ENCODE data around the gene EMP2. TPM values are rescaled to one million over a fixed set of nuclear protein-coding genes. Genes with fewer than 3 reads are reported as not detected.

The EMP2 gene
- total RNA-seq, 1 experiment from 2014 or later, result 7.1 TPM

DNA sequence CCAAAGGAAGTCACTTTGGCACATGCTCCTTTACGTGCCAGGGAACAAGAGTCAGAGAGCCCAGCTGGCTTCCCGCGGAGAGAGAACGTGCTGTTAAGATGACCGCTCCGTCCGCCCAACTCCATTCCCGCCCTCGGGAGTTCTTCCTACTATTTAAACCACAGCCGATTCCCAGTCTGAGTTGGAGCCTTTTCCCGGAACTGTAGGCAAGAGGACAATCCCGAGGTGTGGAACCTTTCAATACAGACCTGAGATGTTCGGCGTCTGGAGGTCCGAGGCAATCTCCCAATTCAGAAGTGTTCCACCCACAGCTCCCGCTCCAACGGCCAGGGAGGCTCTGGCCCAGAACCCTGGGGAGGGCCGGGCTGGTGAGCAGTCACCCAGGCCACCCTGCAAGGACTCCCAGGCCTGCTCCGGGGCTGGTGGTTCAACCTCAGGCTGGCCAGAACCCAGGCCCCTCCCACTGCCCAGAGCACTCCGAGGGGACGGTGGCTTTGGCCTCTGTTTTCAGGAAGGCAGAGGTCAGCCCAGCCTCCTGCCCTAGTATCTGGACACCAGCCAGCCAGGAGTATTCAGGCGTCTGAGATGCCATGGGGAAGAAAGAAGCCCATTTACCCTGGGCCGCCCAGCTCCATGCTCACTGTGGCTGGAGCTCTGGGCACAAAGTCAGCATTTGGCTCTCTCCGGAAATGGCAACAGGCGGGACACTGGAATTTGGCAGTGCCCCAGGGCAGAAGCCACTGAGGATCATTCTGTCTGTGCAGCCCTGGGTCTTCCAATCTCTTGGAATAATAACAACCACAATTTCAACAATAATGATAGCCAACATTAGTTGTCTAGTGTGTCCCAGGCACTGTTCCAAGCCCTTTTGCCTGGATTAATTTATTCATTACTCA is 21.4 kb downstream of the EMP2 start:
- H3K27me3 ChIP-seq (ENCODE audit: control insufficient read depth, insufficient read depth, low read length), result no peaks in the 10 kb centered on the region
- H3K4me3 ChIP-seq (ENCODE audit: insufficient read depth, low read depth, low read length), result no peak overlapping the region
- no peak for DNase-seq
- no peaks in the 10 kb centered on the region for H3K36me3 ChIP-seq (replicated peaks; ENCODE audit: control insufficient read depth, insufficient read depth, low read length)

DNA sequence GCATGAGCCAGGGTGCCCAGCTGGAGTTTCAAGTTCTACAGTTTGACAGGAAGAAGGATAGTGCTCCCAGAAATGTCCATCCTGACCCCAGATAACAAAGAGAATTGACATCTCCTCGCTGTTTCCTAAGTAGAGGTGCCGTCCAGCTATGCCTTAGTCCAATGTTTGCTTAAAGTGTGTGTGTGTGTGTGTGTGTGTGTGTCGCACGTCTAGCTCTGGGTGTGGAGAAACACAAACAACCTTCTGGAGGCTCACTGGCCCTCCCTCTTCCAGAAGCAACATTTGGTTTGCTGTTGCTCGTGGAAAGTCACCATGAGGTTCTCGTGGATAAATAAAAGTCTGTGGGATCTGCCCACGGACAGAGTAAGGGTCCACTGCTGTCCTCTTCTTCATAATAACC is 22.1 kb downstream of the EMP2 start:
- Histone ChIP-seq H3K36me3 (replicated peaks; ENCODE audit: control insufficient read depth, insufficient read depth, low read length) (no peaks in the 10 kb centered on the region), H3K4me3 (ENCODE audit: insufficient read depth, low read depth, low read length) (no peak overlapping the region), H3K27me3 (ENCODE audit: control insufficient read depth, insufficient read depth, low read length) (no peaks in the 10 kb centered on the region)
- DNase-seq, result no peak

DNA sequence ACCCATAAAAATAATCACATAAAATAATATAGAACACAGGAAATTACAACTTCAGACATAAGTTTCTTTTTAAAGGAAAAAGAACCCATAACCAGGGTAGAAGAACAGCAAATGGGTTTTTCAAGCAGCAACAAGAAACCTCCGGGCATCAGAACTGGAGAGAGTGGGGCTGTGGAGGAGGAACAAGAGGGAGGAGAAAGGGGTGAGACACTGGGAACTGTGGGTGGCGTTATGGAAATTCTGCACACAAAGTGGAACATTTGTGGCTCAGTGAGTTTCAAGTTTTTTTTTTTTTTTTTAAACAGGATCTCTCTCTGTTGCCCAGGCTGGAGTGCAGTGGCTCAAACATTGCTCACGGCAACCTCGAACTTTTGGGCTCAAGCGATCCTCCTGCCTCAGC is 22.6 kb downstream of the EMP2 start:
- Histone ChIP-seq H3K36me3 (replicated peaks; ENCODE audit: control insufficient read depth, insufficient read depth, low read length) (no peaks in the 10 kb centered on the region), H3K27me3 (ENCODE audit: control insufficient read depth, insufficient read depth, low read length) (no peaks in the 10 kb centered on the region), H3K4me3 (ENCODE audit: insufficient read depth, low read depth, low read length) (no peak overlapping the region)
- no peak for DNase-seq

DNA sequence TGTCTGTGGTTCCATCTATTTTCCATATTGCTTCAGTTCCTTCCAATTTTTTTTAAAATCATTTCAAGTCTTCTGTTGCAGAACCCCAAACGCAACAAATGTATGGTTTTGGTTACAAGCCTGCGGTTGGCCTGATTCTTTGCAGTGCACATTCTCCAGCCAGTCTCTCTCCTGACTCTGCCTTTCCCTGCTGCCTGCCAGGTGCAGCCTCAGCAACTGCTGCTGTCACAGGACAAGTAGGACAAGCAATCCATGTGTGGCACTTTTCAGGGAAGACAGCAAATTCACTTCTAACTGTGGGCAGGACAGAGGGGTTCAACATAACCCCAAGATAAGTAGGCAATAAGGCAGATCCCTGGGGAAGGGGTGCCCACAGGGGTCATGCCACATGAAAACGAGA is 24.2 kb downstream of the EMP2 start:
- Histone ChIP-seq H3K4me3 (ENCODE audit: insufficient read depth, low read depth, low read length) (no peak overlapping the region), H3K36me3 (replicated peaks; ENCODE audit: control insufficient read depth, insufficient read depth, low read length) (no peaks in the 10 kb centered on the region), H3K27me3 (ENCODE audit: control insufficient read depth, insufficient read depth, low read length) (no peaks in the 10 kb centered on the region)
- no peak for DNase-seq

DNA sequence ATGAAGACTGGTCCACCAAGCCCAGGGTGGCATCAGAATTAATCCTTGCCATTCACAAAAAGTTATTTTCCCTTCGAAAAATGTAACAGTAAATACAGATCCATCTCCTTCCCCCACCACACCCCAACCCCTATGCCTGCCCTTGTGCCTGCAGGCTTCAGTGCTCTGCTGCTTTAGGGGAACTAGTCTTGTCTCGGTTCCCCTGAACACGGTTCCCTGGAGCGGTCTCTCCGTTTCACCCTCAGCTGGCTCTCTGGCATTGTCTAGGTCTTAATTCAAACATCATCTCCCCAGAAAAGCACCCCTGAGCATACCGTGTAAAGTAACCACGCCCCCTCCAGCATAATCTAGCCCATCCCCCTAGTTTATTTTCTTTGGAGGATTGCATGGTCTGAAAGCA is 25.8 kb downstream of the EMP2 start:
- DNase-seq, result no peak
- Histone ChIP-seq H3K27me3 (ENCODE audit: control insufficient read depth, insufficient read depth, low read length) (no peaks in the 10 kb centered on the region), H3K36me3 (replicated peaks; ENCODE audit: control insufficient read depth, insufficient read depth, low read length) (no peaks in the 10 kb centered on the region), H3K4me3 (ENCODE audit: insufficient read depth, low read depth, low read length) (no peak overlapping the region)

DNA sequence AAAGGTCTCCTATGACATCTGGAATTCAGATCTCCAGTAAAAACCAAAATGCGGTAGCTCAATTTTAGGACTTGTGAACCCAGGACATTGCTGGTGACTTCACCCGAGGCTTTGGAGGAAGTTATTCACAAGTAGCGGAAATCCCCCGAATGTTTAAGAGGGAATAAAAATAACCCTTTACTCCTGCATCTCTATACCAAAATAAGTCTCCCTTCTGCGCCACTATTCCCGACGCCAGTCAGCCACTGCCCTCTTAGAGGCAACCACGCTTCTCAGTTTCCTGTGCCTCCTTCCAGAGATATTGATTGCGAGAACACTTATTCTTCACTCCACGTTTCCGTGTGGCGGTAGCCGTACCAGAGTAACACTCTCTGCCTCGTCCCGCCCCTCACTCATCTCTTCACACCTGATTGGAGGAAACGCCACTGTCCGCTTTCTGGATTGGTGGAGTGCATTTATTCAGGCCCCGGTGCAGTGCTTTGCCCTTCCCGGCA is 27.4 kb downstream of the EMP2 start:
- no peaks in the 10 kb centered on the region; the same call in 1 of the 2 replicates for H3K36me3 ChIP-seq (replicated peaks; ENCODE audit: control insufficient read depth, insufficient read depth, low read length)
- peak; percentile 89 for DNase-seq
- H3K27me3 ChIP-seq (ENCODE audit: control insufficient read depth, insufficient read depth, low read length), result no peaks in the 10 kb centered on the region
- no peak overlapping the region for H3K4me3 ChIP-seq (ENCODE audit: insufficient read depth, low read depth, low read length)

DNA sequence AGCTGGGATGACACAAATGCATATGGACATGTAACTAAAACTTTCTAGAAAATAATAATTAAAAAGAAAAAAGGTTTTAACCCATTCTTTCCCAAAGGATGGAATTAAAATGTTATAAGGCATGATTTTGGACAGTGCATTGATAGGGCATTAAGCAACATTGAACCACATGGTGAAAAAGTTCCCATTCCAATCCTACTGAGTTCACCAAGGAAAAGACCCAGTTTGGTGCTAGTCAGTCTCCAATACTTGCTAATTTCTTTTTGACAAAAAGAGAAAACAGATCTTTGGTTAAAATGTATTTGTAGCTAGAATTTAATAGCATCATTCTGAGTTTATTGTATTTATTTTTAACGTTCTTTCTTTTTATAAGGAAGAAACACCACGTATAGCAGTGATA is 28.1 kb downstream of the EMP2 start:
- DNase-seq, result no peak
- Histone ChIP-seq H3K4me3 (ENCODE audit: insufficient read depth, low read depth, low read length) (no peak overlapping the region), H3K36me3 (replicated peaks; ENCODE audit: control insufficient read depth, insufficient read depth, low read length) (no peaks in the 10 kb centered on the region; the same call in none of the 2 replicates), H3K27me3 (ENCODE audit: control insufficient read depth, insufficient read depth, low read length) (no peaks in the 10 kb centered on the region)

DNA sequence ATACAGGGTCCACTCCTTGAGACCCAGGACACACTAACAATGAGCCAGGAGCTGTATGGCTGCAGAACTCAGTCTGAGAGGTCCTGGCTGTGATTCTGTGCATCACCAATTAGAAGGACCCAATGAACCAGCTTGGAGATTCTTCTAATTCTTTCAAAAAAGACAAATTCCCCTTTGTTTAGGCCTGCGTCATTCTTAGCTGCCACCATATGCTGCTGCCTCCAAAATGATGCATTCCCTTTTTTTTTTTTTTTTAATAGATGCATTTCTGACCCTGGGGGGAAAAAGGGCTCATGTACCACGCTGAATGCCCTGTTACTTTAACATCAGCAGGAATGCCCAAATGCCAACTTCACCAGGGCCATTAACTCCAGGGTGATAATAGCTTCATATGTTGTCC is 28.5 kb downstream of the EMP2 start:
- no peak for DNase-seq
- H3K36me3 ChIP-seq (replicated peaks; ENCODE audit: control insufficient read depth, insufficient read depth, low read length), result no peaks in the 10 kb centered on the region; the same call in none of the 2 replicates
- H3K27me3 ChIP-seq (ENCODE audit: control insufficient read depth, insufficient read depth, low read length), result no peaks in the 10 kb centered on the region
- H3K4me3 ChIP-seq (ENCODE audit: insufficient read depth, low read depth, low read length), result no peak overlapping the region

DNA sequence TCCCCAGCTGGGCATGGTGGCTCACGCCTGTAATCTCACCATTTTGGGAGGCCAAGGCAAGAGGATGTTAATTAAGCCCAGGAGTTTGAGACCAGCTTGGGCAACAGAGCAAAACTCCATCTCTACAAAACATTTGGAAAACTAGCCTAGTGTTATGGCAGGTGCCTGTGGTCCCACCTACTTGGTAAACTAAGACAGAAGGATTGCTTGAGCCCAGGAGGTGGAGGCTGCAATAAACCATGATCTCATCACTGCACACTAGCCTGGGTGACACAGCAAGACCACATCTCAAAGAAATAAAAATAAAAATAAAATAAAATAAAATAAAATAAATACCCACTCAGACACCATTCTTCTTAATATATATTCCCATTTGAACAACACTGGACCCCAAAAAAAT is 32.0 kb downstream of the EMP2 start:
- no peak overlapping the region for H3K4me3 ChIP-seq (ENCODE audit: insufficient read depth, low read depth, low read length)
- DNase-seq, result no peak
- no peaks in the 10 kb centered on the region; the same call in none of the 2 replicates for H3K36me3 ChIP-seq (replicated peaks; ENCODE audit: control insufficient read depth, insufficient read depth, low read length)
- H3K27me3 ChIP-seq (ENCODE audit: control insufficient read depth, insufficient read depth, low read length), result no peaks in the 10 kb centered on the region

DNA sequence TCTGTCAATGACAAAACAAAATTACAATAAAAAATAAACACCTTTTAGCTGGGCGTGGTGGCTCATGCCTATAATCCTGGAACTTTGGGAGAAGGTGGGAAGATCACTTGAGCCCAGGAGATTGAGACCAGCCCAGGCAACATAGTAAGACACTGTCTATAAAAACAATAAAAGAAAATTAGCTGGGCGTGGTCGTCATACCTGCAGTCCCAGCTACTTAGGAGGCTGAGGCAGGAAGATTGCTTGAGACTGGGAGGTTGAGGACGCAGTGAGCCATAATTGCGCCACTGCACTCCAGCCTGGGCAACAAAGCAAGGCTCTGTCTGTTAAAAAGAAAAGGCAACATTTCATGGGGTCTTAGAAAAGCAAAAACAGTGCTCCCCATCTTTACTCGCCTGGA is 32.7 kb downstream of the EMP2 start:
- Histone ChIP-seq H3K36me3 (replicated peaks; ENCODE audit: control insufficient read depth, insufficient read depth, low read length) (no peaks in the 10 kb centered on the region; the same call in none of the 2 replicates), H3K27me3 (ENCODE audit: control insufficient read depth, insufficient read depth, low read length) (no peaks in the 10 kb centered on the region), H3K4me3 (ENCODE audit: insufficient read depth, low read depth, low read length) (no peak overlapping the region)
- no peak for DNase-seq

DNA sequence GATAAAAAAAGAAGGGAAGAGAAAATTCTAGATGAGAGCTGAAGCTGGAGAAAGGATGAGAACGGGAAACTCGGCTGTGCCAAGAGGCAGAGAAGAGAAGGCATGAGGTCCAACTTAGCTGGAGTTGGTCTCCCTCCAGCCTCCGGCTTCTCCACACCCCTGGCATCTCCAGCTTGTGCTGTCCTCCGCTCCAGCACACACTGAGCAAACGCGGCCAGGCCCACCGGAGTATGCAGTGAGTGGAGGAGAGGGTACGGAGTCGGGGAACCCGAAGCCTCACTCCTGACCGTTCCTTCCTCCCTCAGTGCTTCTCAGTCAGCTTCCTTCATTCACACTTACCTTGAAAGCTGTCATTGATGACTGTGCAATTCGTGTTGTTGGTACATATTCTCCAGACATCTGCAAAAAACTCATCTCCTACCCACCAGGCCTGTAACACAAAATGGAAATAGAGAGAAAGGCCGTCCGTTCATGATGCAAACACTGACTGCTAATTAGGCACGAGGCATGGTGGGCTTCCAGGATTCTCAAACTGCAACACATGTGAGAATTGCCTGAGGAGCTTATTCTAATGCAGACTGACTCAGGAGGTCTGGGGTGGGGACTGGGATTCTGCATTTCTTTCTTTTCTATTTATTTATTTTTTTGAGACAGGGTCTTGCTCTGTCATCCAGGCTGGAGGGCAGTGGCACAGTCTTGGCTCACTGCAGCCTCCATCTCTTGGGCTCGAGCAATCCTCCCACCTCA is 37.0 kb downstream of the EMP2 start:
- Histone ChIP-seq H3K27me3 (ENCODE audit: control insufficient read depth, insufficient read depth, low read length) (no peaks in the 10 kb centered on the region), H3K4me3 (ENCODE audit: insufficient read depth, low read depth, low read length) (no peak overlapping the region), H3K36me3 (replicated peaks; ENCODE audit: control insufficient read depth, insufficient read depth, low read length) (no peaks in the 10 kb centered on the region; the same call in 1 of the 2 replicates)
- DNase-seq, result no peak

DNA sequence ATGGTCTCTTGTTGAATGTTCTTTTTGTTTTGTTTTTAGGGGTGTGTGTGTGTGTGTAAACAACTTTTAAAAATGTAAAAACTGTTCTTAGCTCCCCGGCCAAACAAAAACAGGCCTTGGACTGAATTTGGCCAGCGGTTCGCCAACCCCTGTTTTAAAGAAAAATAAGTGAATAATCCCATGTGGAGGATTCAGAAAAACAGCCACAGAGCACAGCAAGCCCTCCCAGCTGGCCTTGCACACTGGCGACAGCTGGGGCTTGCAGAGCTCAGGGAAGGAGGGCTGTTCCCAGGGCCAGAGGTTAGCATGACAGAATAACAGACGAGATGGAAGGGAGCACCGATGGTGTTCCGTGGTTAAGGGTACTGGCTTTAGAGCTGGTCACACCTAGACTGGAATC is 39.0 kb downstream of the EMP2 start:
- DNase-seq, result no peak
- Histone ChIP-seq H3K27me3 (ENCODE audit: control insufficient read depth, insufficient read depth, low read length) (no peaks in the 10 kb centered on the region), H3K4me3 (ENCODE audit: insufficient read depth, low read depth, low read length) (no peak overlapping the region), H3K36me3 (replicated peaks; ENCODE audit: control insufficient read depth, insufficient read depth, low read length) (no peaks in the 10 kb centered on the region; the same call in 1 of the 2 replicates)

DNA sequence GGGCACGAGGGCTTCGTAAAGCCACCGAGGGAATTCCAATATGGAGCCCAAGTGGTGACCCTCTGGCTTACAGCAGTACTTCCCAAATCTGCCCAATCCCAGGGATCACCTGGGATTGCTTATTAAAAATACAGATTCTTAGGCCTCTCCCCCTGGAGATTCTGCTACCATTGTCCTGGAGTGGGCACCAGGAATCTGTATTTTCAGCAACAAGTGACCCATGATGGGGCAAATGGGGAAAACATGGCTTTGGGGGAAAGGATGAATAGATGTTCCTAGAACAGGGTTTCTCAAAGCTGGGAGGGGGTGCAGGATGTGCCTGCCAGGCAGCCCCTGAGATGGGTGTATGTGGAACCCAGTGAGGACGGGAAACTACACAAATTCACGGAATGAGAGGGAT is 40.6 kb downstream of the EMP2 start:
- Histone ChIP-seq H3K36me3 (replicated peaks; ENCODE audit: control insufficient read depth, insufficient read depth, low read length) (no peaks in the 10 kb centered on the region; the same call in 1 of the 2 replicates), H3K4me3 (ENCODE audit: insufficient read depth, low read depth, low read length) (no peak overlapping the region), H3K27me3 (ENCODE audit: control insufficient read depth, insufficient read depth, low read length) (no peaks in the 10 kb centered on the region)
- DNase-seq, result no peak

DNA sequence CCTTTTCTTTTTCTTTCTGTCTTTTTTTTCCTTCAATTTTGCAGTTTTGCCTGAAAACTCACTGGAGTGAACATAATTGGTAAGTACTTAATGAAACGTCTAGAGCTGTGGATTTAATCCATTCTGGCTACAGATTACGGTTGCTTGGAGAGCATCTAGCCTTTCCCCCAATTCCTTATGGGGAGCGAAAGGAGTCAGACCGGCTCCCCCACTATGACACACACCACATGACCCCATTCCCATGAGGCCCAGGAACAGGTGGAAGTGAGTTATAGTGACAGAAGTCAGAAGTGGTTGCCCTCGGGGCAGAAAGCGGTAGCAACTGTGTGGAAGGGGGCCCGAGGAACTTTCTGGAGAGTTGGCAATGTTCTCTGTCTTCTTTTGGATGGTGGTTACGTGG is 41.2 kb downstream of the EMP2 start:
- Histone ChIP-seq H3K4me3 (ENCODE audit: insufficient read depth, low read depth, low read length) (no peak overlapping the region), H3K36me3 (replicated peaks; ENCODE audit: control insufficient read depth, insufficient read depth, low read length) (no peaks in the 10 kb centered on the region; the same call in 1 of the 2 replicates), H3K27me3 (ENCODE audit: control insufficient read depth, insufficient read depth, low read length) (no peaks in the 10 kb centered on the region)
- no peak for DNase-seq

DNA sequence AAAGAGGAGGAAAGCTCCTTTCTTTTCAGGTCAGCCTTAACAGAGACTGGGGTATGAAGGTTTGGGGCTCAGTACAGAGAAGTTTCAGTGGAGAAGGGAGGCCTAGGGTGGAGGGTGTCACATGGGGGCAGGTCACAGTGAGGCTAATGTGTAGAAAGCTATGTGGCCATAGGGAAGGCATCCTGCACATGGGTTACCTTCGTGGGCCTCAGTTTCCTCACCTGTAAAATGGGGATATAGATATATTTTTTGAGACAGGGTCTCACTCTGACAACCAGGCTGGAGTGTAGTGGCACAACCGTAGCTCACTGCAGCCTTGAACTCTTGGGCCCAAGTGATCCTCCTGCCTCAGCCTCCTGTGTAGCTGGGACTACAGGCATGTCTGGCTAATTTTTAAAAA is 41.8 kb downstream of the EMP2 start:
- Histone ChIP-seq H3K36me3 (replicated peaks; ENCODE audit: control insufficient read depth, insufficient read depth, low read length) (no peaks in the 10 kb centered on the region; the same call in 1 of the 2 replicates), H3K4me3 (ENCODE audit: insufficient read depth, low read depth, low read length) (no peak overlapping the region), H3K27me3 (ENCODE audit: control insufficient read depth, insufficient read depth, low read length) (no peaks in the 10 kb centered on the region)
- DNase-seq, result no peak
